HG02623 (cell line): ENCODE measurements around the gene ARMC12.
A peak's percentile ranks its signal among the peaks of the same experiment; 100 is the strongest.
"Not testable (repeated sequence)": the region's sequence is repeated elsewhere in the genome, so short reads cannot be mapped to it uniquely, and the experiment has no call there.

Experiments
- ATAC-seq: cut with Tn5 transposase; IDR thresholded peaks from one replicate; pipeline ENCODE4 v1.9.1; 2021; ENCODE audit warnings: moderate library complexity; ENCODE audit not compliant: unreplicated experiment

Gene ARMC12

DNA sequence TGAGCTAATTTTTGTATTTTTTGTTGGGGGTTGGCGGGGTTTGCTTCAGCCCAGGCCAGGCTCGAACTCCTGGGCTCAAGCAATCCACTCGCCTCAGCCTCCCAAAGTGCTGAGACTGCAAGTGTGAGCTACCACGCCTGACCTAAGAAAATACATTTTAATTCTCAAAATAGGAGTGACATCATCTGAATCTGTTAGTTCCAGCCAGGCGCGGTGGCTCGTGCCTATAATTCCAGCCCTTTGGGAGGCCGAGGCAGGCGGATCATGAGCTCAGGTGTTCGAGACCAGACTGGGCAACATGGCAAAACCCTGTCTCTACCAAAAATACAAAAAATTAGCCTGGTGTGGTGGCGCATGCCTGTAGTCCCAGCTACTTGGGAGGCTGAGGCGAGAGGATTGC is 2.5 kb upstream of the ARMC12 start:
- not testable (repeated sequence) for ATAC-seq

DNA sequence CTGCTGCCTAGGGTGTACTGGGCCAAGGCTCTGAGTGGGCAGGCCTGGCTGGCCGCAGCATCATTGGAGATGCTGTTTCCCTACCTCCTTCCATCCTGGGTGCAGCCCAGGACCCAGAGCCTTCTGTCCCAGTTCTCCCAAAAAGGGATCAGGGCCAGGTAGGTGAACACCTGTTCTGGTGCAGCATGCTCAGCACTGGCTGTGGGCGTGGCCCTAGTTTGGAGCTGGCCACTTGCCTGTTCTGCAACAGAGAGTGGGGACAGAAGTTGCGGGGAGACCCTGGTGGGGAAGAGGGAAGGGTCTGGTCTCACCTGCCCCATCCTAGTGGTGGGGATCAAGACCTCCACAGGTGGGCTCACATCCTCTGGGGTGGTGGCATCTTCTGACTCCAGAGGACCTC is 1.4 kb upstream of the ARMC12 start:
- no peak for ATAC-seq

DNA sequence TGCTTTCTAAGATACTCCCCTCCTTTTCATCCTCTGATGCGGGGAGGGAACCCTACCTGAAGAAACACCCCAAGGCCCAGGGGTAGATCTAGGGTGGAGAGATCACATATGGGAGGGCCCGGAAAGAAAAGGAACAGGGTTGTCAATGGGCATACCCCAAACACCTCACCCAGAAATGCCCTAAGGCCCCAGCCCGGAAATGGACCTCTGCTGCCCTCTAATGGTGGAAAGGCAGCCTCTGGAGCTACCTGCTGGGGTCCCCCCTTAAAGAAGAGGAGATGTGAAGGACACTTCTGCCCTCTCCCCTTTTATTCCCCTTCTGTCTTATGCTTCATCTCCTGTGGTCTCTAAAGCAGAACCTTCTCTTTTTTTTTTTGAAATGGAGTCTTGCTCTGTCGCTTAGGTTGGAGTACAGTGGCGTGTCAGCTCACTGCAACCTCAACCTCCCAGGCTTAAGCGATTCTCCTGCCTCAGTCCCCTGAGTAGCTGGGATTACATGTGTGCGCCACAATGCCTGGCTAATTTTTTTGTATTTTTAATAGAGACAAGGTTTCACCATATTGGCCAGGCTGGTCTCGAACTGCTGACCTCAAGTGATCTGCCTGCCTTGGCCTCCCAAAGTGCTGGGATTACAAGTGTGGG is 458 bp upstream of the ARMC12 start:
- no peak for ATAC-seq

DNA sequence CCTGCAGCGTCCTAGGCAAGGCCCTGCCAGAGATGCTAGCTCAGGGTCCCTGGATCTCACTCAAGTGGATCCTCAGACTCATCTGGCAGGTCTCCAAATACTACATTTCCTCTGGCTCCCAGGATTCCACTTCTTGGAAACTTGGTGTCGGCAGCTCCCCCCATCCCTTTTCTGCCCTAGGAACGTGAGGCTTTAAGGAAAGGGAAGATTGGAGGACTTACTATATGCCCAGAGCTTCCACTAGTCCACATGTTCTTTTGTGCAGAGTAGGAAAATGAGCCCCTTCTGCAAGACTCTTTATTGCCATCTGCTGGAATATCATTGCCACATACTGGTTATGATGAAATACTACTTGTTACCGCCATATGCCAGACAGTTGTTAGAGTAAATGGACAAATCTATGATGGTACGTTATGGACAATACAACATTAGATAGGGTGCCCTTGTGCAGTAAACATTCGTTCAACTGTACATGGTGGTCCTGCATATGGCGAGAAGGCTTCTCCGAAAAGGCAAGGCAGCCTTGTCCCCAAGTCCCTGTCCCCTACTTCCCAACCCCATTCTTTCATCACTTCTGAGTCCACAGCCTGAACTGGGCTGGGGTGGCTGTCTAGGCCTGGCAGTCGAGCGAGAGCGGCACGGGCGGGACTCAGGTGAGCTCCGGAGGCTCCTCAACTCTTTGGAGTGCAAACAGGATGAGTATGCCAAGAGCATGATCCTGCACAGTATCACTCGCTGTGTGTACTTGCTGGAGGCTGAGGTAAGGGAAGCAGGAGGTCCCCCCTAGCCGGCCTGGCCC is 780 bp downstream of the ARMC12 start:
- peak; percentile 46 for ATAC-seq

DNA sequence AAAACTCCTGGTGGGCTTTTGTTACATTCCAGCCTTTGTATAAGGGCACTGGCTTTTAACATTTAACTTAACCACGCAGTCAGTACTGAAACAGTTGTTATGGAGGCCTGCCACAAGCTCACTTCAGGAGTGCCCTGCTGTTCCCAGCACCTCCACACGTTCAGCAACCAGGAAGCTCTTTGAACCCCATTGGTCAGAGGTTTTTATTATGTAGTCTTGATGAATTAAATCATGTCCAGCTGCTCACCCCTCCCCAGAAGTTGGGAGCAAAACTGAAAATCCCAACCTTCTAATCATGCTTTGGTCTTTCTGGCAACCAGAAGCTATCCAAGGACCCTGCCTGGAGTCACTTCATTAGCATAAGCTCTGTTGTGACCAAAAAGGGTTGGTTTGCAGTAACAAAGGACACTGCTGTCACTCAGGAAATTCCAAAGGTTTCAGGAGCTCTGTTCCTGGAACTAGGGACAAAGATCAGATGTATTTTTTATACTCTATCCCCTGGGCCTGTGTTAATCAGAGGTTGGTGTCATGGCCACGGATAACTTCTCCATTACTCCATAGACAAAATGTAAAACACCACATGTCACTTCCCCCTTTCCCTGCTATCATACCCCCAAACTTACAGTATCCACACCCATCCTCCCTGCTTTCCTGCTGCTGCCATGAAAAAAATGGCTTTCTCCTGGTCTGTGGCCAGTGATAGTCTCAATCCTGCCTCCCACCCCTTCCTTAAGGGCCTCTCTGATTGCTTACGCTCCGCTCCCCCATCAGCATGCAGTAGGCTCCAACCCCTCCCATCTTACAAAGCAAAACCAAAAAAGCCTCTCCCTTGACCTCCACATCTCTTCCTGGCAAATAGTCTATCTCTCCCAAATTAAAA is 3.1 kb downstream of the ARMC12 start:
- ATAC-seq = no peak

DNA sequence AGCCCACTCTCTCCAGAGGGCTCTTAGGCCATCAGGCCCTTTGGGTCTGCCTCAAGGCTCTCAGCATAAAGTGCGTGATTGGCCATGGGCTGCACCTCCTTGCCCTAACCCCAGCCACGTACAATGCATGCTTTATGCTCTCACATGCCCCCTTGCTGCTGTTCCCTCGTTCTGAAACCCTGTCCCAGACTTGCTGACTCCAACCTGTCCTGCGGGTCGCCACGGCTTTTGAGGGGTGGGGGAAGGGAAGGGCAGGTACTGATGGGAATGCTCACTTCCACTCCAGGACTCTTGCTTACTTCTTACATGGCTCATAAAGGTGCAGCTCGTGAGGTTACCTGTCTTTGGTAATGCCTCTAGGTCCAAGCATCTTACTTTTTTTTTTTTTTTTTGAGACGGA is 6.0 kb downstream of the ARMC12 start:
- ATAC-seq = no peak

DNA sequence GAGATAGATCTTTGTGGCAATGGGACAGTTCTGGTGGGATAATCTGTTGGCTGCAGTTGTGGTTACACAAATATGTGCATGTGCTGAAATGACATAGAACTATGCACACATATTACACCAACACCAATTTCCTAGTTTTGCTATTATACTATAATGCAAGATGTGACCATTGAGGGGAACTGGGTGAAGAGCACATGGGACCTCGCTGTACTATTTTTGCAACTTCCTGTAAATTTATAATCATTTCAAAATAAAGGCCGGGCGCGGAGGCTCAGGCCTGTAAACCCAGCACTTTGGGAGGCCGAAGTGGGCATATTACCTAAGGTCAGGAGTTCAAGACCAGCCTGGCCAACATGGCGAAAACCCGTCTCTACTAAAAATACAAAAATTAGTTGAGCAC is 8.7 kb downstream of the ARMC12 start:
- no peak for ATAC-seq

DNA sequence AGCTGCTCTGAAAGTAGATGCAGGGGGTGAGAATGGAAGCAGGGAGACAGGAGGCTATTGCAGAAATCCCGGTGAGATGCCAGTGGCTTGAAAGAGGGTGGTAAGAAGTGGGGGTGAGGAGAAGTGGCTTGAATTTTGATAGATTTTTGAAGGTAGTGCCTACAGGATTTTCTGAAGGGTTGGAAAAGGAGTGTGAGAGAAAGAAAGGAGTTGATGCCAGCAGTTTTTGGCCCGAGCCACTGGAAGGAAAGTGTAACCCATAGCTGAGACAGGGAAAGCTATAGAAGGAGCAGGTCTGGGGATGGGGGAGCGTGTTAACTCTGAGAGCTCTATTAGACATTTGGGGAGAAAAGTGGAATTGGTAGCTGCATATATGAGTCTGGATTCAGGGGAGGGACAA is 9.7 kb downstream of the ARMC12 start:
- ATAC-seq = no peak

DNA sequence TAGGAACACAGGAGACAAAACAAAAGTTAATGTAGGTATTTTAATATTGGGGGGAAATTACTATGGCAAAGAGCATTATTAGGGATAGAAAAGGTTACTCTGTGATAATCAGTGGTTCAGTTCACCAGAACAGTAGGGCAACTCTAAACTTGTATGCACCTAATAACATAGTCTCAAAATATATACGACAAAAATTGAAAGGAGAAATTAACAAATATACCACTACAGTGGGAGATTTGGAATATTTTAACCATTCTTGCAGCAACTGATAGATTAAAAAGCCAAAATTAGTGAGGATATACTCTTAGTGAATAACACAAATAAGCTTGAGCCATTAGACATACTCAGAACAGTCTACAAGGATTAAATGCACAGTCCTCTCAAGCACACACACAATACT is 11.0 kb downstream of the ARMC12 start:
- no peak for ATAC-seq

DNA sequence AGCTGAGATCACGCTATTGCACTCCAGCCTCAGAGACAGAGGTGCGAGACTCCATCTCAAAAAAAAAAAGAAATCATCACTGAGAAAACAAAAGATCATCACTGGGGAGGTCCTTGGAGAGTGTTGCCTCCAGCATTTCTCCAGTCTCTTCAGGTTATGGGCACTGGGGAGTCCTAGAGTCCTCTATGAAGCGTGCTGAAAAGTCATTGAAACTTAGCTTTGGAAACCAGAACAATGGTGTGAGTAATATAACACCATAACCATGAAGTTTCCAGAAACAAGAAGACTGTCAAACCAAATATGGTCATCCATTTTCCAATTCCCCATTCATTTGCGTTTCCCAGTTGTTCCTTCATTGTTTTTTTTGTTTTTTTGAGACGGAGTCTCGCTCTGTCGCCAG is 13.7 kb downstream of the ARMC12 start:
- ATAC-seq = no peak

DNA sequence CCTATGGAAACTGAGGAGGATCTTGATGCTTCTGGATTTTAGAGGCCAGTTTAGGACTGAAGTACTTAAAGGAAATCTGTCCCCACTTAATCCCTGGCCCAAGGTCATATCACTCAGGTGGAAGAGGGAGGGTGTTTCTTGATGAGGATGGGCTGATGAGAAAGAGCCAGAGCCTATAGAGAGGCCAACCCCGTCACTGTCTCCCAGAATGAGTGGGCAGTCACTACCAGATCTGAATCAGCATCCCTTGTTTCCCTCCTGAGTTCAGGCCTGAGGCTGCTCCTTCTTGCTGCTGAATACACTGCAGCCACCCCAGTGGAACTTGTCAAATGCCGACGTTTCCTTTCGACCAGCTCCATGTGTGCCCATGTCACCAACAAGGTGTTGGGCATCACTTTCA is 14.8 kb downstream of the ARMC12 start:
- ATAC-seq = no peak

DNA sequence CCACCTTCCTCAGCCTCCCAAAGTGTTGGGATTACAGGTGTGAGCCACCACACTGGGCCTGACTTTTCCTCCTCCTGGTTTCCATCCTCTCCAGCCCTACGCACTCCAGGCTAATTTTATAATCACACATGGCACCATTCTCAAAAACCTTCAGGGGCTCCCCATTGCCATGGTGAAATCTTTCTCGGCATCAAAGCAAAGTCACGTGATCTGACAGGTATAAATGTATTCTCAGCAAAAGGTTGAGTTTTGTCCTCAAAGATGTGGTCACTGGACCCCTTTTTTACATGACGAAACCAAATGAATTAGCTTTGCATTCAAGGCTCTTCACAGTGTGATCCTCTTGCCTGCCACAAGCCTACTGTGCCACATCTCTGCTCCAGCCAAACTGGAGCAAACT is 15.5 kb downstream of the ARMC12 start:
- no peak for ATAC-seq

DNA sequence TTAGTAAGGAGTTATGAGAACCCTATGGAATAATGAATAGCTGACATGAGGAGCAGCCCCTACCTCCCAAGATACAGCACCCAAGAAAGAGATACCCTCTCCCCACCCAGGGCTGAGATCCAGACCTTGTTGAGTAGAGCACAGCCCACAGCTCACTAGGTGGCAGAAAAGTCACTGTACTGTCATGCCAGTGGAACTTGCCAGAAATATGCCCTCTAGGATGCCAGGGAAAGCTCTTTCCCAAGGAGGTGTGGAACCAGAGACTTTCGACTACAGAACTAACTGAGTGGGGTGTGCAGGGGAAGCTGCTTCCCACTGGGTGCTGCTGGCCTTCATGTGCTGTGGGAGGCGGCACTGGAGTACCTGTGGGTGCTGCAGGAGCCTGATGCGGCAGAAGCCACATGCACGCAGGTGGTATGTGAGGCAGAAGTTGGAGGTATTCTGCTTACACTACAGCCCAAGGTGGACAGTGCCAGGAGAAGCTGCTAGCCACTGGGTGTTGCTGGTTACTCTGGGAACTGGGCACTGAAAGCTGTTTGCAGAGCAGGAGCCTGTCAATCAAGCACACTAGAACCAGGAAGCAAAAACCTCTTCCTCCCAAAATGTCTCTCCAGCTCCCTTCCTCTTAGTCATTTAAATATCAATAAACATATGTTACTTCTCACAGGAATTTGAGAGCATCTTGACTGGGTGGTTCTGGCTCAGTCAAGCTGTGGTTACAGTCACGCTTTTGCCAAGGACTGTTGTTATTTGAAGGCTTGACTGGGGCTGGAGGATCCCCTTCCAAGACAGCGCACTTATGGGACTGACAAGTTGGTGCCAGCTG is 17.8 kb downstream of the ARMC12 start:
- no peak for ATAC-seq

DNA sequence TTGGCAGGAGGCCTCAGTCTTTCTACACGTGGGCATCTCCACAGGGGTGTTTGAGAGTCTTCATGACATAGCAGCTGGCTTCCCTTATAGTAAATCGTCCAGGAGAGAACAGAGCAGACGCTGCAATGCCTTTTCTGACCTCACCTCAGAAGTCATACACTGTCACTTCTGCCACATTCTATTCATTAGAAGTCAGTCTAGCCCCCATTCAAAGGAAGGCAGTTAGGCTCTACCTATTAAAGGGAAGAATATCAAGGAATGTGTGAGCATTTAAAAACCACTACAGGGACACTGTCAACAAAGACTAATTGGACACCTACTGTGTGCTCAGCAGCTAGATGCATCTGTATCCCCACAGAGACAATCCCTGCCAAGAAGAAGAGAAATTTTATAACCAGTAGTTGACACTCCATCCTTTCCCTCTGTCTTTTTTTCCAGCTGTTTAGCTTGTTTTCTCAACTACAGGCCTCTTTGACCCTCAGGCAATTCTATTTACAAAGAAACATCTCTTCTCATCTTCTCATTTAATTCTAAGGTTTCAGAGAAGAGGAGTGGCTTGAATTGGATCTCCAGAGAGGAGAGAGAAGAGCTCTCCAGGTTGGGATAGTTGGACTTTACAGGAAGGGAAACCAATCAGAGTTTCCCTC is 18.6 kb downstream of the ARMC12 start:
- ATAC-seq = no peak

DNA sequence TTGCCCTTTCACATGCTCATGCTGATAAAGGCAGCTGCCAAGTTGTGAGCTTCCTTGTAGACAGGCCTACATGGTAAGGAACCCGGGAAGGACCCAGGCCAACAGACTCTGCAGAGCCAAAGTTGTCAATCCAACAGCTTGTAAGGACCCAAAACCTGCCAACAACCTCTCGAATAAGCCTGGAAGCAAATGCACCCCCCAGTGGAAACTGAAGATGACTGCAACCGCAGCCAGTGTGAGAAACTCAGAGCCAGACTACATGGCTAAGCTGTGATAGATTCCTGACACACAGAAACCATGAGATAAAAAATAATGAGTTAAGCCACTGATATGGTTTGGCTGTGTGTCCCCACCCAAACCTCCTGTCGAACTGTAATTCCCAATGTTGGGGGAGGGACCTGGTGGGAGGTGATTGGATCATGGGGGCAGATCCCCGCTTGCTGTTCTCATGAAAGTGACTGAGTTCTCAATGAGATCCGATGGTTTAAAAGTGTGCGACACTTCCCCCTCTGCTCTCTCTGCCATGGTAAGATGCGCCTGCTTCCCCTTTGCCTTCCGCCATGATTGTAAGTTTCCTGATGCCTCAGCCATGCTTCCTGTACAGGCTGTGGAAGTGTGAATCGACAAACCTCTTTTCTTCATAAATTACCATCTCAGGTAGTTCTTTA is 20.8 kb downstream of the ARMC12 start:
- no peak for ATAC-seq

DNA sequence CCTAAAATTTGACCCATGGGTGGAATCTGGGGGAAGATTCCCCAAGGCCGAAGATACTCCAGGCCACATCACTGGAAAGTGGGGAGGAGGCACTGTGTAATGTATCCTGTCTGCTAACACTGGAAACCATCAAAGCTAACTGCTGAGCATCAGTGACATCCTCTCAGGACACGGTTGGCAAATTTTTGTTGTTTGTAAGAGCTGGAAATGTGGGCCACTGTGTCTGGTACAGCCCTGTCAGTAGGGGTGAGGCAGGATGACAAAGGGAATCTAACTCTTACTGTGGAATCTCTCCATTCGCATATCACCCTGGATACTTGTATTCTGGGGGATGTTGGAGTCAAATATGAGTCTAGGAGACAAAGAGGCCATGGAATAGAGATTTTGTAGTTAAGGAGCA is 22.6 kb downstream of the ARMC12 start:
- ATAC-seq = no peak

DNA sequence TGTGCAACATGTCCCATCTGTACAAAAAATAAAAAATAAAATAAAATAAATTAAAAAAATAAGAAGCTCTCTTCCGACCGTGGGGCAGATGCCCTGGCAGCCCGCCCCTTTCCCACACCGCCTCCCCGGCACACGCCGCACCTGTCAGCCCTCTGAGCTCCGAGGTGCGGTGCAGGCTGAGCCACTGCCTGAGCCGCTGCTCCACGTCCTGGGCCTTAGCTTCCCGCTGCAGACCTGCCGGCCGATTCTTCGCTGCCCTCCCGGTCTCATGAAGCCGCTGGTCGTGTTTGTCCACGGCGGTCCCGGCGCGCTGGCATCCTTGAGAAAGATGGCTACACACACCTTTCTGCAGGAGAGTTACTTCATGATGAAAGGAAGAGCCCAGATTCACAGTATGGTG is 28.9 kb downstream of the ARMC12 start:
- ATAC-seq = no peak

DNA sequence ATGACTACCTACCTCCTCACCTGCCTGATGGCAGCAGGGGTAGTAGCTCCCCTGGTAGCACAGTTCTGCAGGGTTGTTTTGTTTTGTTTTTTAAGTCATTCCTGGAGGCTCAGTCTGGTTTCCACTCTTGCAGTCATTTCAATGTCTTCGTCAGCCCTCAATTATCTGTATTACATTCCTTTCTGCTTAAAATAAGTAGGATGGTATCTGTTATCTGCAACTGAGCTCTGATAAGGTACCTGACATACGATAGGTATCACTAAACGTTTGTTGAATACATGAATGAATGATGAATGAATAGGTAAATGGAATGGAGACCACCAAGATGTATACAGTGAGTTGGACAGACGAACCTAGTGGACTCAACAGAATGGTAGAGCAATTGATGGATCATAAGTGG is 32.4 kb downstream of the ARMC12 start:
- ATAC-seq = no peak

DNA sequence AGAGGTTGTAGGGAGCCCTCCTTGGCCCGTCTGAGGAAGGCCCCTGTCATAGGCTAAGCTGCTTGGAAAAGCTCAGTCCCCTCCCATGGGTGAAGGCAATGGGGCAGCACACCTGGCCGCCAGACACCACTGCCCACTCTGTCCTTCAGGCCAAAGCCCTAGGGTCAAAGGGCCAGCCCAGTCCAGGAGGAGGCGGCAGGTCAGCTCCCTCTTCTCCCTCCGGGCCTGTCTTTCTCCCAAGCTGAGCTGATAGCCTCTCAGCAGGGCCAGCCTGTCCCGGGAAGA is 34.5 kb downstream of the ARMC12 start:
- no peak for ATAC-seq

DNA sequence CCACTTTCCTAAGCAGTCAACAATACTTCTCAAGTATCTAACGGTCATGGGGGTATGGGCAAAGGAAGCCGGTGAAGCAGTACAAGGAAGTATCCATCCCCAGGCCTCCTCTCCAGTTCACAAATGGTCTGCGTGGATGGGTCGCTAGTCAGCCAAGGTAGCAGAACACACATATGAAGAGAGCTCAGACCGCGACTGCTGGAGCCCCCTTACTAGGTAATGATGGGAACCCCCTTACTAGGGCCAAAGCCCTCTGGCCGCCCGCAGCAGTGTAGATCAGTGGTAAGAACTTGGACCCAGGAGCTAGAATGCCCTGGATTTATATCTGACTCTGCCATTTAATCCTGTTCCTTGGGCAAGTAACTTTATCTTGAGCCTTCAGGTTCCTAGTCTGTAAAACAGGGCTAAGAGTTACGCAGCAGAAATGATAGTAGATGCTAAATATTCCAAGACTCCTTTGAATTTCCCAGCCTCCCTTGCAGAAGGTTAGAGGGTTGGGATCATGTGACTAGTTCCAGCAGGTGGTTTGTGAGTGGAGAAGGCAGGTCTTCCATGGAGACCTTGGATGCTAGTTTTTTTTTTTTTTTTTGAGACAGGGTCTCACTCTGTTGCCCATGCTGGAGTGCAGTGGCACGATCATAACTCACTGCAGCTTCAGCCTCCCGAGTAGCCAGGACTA is 37.4 kb downstream of the ARMC12 start:
- ATAC-seq = no peak
